ENCODE data around the gene PACRGL.

Gene PACRGL

DNA sequence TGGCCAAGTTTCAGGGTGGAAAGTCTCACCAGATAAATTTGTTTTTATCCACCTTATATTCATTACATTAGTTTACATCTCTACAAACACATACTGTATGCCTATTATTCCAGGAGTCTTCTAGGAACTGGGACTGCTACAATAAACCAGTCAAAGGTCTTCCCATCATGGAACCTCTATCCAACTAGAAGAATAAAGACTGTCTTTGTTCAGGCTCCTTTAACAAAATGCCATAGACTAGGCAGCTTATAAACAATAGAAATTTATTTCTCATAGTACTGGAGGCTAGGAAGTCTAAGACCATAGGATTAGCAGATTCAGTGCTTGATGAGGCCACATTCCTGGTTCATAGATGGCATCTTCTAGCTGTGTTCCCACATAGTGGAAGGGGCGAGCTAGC is 61.6 kb downstream of the PACRGL start:
- Histone ChIP-seq H3K9me3 (ENCODE audit: insufficient read depth, low read length, severe bottlenecking) (no peaks in the 10 kb centered on the region), H3K27ac (ENCODE audit: low read length) (no peak overlapping the region), H3K36me3 (ENCODE audit: insufficient read depth, low read length) (no peaks in the 10 kb centered on the region), H3K9ac (ENCODE audit: low read depth, low read length) (no peak overlapping the region), H3K27me3 (ENCODE audit: insufficient read depth, low read length, poor library complexity) (no peaks in the 10 kb centered on the region), H3K4me3 (ENCODE audit: low read depth in 1 of 2, low read length in 2 of 2) (no peak overlapping the region), H3K4me2 (ENCODE audit: insufficient read depth, low read length) (no peak overlapping the region), H3K79me2 (ENCODE audit: insufficient read depth, low read length) (no peaks in the 10 kb centered on the region), H4K20me1 (ENCODE audit: insufficient read depth, low read length) (no peaks in the 10 kb centered on the region), H3K4me1 (ENCODE audit: insufficient read depth, low read length) (no peaks in the 10 kb centered on the region), H2AFZ (ENCODE audit: low read depth, low read length) (no peak overlapping the region)
- no peak for TF ChIP-seq EZH2 (IDR thresholded peaks at IDR 0.05; ENCODE audit: borderline replicate concordance, low read depth, low read length, severe bottlenecking)
- TF ChIP-seq, protein P1, sequence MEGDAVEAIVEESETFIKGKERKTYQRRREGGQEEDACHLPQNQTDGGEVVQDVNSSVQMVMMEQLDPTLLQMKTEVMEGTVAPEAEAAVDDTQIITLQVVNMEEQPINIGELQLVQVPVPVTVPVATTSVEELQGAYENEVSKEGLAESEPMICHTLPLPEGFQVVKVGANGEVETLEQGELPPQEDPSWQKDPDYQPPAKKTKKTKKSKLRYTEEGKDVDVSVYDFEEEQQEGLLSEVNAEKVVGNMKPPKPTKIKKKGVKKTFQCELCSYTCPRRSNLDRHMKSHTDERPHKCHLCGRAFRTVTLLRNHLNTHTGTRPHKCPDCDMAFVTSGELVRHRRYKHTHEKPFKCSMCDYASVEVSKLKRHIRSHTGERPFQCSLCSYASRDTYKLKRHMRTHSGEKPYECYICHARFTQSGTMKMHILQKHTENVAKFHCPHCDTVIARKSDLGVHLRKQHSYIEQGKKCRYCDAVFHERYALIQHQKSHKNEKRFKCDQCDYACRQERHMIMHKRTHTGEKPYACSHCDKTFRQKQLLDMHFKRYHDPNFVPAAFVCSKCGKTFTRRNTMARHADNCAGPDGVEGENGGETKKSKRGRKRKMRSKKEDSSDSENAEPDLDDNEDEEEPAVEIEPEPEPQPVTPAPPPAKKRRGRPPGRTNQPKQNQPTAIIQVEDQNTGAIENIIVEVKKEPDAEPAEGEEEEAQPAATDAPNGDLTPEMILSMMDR (IDR thresholded peaks at IDR 0.05; ENCODE audit: borderline replicate concordance, extremely low read depth, low read length, poor library complexity, severe bottlenecking), result no peak
- DNase-seq, result no peak
- no peak for ATAC-seq (ENCODE audit: insufficient read depth, low read depth)

DNA sequence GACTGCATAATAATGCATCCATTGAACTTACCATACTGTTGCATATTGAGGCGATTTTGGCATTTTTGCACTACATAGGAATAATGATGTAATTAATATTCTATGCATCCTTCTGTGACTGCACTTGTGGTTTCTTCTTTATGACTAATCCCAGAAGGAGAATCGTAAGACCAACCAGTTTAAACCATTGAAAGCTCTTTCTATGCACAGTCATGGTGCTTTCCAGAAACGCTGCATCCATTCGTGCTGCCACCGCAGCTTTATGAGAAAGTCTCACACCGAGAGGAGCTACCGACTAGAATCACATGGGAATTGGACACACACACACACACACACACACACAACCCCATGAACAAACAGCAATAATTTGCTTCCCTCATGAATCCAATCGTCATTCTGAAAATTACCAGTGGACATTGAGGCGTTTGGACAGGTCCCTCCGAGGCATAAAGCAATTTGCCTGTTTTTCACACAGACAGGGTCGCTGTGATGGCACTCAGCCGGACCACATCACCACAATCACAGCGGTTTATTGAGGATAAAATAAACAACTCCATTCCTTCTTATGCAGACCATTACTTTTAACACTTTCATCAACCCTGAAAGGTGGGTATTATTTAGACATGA is 64.2 kb downstream of the PACRGL start:
- Histone ChIP-seq H3K4me3 (ENCODE audit: low read depth in 1 of 2, low read length in 2 of 2) (no peak overlapping the region), H3K36me3 (ENCODE audit: insufficient read depth, low read length) (no peaks in the 10 kb centered on the region), H3K27ac (ENCODE audit: low read length) (no peak overlapping the region), H3K4me2 (ENCODE audit: insufficient read depth, low read length) (no peak overlapping the region), H4K20me1 (ENCODE audit: insufficient read depth, low read length) (no peaks in the 10 kb centered on the region), H3K27me3 (ENCODE audit: insufficient read depth, low read length, poor library complexity) (no peaks in the 10 kb centered on the region), H3K79me2 (ENCODE audit: insufficient read depth, low read length) (no peaks in the 10 kb centered on the region), H2AFZ (ENCODE audit: low read depth, low read length) (no peak overlapping the region), H3K4me1 (ENCODE audit: insufficient read depth, low read length) (no peaks in the 10 kb centered on the region), H3K9me3 (ENCODE audit: insufficient read depth, low read length, severe bottlenecking) (no peaks in the 10 kb centered on the region), H3K9ac (ENCODE audit: low read depth, low read length) (no peak overlapping the region)
- no peak for DNase-seq
- ATAC-seq (ENCODE audit: insufficient read depth, low read depth), result no peak
- TF ChIP-seq, protein P1 (IDR thresholded peaks at IDR 0.05; ENCODE audit: borderline replicate concordance, extremely low read depth, low read length, poor library complexity, severe bottlenecking), result no peak
- TF ChIP-seq EZH2 (IDR thresholded peaks at IDR 0.05; ENCODE audit: borderline replicate concordance, low read depth, low read length, severe bottlenecking), result no peak

DNA sequence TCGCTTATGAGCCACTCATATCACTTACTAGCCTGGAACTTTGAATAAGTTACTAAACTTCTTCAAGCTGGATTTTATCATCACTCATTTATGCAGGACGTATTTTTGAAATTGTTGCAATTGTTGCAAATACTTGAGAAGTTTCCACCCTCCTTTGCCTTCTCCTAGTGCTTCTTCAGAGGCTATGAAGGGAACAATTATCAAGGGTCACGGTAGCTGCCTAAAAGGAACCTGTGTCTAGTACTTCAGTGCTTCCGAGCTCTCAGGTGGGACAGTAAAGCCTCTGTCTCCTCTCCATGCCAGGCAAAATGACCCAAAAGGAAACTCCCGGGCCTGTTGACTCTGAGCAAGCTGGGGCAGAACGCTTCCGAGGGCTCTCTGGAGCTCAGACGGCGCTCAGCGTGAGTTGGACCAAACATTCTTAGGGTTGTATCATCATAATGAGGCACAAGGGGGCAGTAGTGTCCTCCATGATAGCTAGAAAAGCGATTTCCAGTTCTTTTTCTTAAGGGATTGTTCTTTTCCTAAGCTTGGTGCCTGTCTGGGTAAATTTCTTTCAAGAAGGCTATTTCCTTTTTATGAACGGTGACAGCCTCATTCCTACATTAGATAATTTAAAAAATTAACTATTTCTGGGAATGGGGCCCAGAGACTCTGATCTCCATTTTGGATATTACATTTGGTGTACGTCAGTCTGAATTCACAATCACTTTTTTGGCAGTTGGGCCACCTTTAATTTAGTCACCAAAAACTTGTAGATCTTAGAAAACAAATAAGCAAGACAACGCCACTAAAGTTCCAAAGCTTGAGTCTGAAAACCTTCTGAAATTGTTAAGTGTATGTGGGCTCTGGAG is 73.1 kb downstream of the PACRGL start:
- Histone ChIP-seq H3K27ac (ENCODE audit: low read length) (no peak overlapping the region), H3K9me3 (ENCODE audit: insufficient read depth, low read length, severe bottlenecking) (no peaks in the 10 kb centered on the region), H3K9ac (ENCODE audit: low read depth, low read length) (no peak overlapping the region), H4K20me1 (ENCODE audit: insufficient read depth, low read length) (no peaks in the 10 kb centered on the region), H3K4me1 (ENCODE audit: insufficient read depth, low read length) (no peaks in the 10 kb centered on the region), H3K4me2 (ENCODE audit: insufficient read depth, low read length) (no peak overlapping the region), H3K4me3 (ENCODE audit: low read depth in 1 of 2, low read length in 2 of 2) (no peak overlapping the region), H2AFZ (ENCODE audit: low read depth, low read length) (peak overlapping the region; percentile 49; the same call in 1 of the 2 replicates), H3K36me3 (ENCODE audit: insufficient read depth, low read length) (no peaks in the 10 kb centered on the region), H3K27me3 (ENCODE audit: insufficient read depth, low read length, poor library complexity) (no peaks in the 10 kb centered on the region), H3K79me2 (ENCODE audit: insufficient read depth, low read length) (no peaks in the 10 kb centered on the region)
- DNase-seq (peak; percentile 20), ATAC-seq (ENCODE audit: insufficient read depth, low read depth) (peak; percentile 58; the same call in 2 of the 3 replicates)
- no peak for TF ChIP-seq EZH2 (IDR thresholded peaks at IDR 0.05; ENCODE audit: borderline replicate concordance, low read depth, low read length, severe bottlenecking)
- TF ChIP-seq, protein P1 (IDR thresholded peaks at IDR 0.05; ENCODE audit: borderline replicate concordance, extremely low read depth, low read length, poor library complexity, severe bottlenecking), result peak; percentile 75

Measured in DND-41 (cell line).